Measurements from ENCODE around the gene CH25H. TPM values are rescaled to one million over a fixed set of nuclear protein-coding genes. Genes with fewer than 3 reads are reported as not detected.
"Not testable (repeated sequence)": the region's sequence is repeated elsewhere in the genome, so short reads cannot be mapped to it uniquely, and the experiment has no call there.

CH25H gene
- total RNA-seq, 4 donors from 2014 or later = 0.70 to 9.9 (median 3.1) TPM; not detected in 1

DNA sequence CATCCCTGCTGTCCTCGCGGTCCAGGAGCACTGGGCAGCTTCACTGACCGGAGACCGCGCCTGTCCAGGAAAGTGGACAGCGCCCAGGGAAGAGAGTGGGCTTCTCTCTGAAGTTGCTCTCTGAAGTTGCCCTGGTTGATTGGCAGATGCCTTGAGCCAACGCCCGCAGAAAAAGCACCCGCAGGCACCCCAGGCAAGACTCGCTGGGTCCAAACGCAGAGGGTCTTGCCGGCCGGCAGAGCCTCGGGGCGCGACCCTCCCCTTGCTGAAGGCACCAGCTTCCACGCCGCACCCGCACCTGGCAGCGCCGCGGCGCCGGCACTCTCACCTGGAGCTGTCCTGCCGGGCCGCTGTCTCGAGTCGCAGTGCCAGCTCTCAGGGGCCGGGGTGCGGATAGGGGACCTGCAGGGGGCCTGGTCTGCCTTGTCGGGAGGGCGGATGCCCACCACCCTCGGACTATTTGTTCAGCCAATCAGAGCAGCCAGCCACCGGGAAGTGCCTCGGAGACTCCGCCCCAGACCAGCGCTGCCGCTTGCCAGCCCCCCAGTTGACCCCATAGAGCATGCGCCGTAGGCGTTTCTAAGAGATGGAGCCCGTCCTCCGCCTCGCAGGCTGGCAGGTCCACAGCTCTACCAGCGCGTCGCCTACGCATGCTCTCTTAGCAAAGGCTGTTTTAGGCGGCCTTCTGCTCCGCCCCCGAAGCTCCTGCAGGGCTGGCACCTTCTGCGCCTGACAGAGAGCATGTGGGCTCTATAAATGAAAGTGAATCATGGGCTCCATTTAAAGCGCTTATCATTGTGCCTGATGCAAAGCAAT, 44.5 kb upstream of the CH25H start, which contains the start of gene LIPA:
TSS of gene LIPA (minus strand) at position 367 of the 816 bp plus-strand sequence. CDS start 4,127 bp downstream, outside the sequence.
- DNase-seq = peak; percentile 88 to 98 (median 95)
- Histone ChIP-seq H3K27ac (peak within 1 kb of the TSS; percentile 70 to 95 (median 84)), H3K27me3 (no peaks in the 10 kb centered on the region), H3K4me1 (no peaks in the 10 kb centered on the region), H3K9me3 (peaks cover 0 to 3% (median 0%) of the 10 kb centered on the region in 4 donors), H3K4me3 (peak within 1 kb of the TSS; percentile 61 to 98 (median 84)), H3K36me3 (no peaks in the 10 kb centered on the region)
- TF ChIP-seq POLR2A (IDR thresholded peaks at IDR 0.05) = peak; percentile 51 to 73
- TF ChIP-seq, protein P1, sequence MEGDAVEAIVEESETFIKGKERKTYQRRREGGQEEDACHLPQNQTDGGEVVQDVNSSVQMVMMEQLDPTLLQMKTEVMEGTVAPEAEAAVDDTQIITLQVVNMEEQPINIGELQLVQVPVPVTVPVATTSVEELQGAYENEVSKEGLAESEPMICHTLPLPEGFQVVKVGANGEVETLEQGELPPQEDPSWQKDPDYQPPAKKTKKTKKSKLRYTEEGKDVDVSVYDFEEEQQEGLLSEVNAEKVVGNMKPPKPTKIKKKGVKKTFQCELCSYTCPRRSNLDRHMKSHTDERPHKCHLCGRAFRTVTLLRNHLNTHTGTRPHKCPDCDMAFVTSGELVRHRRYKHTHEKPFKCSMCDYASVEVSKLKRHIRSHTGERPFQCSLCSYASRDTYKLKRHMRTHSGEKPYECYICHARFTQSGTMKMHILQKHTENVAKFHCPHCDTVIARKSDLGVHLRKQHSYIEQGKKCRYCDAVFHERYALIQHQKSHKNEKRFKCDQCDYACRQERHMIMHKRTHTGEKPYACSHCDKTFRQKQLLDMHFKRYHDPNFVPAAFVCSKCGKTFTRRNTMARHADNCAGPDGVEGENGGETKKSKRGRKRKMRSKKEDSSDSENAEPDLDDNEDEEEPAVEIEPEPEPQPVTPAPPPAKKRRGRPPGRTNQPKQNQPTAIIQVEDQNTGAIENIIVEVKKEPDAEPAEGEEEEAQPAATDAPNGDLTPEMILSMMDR (IDR thresholded peaks at IDR 0.05) = no peak

DNA sequence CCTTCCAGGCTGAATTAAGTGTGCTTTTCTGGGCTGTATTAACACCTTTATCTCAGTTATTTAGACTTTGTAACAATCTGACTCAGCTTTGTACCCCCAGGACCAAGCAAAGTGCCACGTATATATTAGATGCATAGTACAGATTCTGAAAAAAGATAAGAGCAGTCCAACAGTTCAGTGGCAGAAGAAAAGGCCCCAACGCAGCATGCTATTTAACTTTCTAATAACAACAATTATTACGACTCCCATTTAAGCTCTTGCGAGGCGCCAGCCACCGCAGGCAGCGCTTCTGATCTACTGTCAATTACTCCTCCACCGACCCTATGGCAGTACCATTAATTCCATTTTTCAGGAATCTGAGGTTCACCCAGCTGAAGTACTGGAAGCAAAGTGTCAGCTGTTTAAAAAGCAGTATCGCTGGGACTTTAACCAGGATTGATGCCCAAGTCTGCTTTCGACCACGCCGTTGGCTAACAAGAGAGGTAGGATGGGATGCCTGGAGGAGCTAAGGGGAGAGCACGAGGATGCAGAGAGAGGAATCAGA, 43.8 kb upstream of the CH25H start:
- Histone ChIP-seq H3K27ac (peak overlapping the region; percentile 70 to 95 (median 84)), H3K27me3 (no peaks in the 10 kb centered on the region), H3K4me1 (no peaks in the 10 kb centered on the region), H3K36me3 (no peaks in the 10 kb centered on the region), H3K4me3 (peak overlapping the region; percentile 61 to 98 (median 84)), H3K9me3 (peaks cover 0 to 3% (median 0%) of the 10 kb centered on the region in 4 donors)
- no peak for DNase-seq
- TF ChIP-seq POLR2A (IDR thresholded peaks at IDR 0.05) = peak; percentile 48 to 68
- TF ChIP-seq, protein P1 (IDR thresholded peaks at IDR 0.05) = no peak

DNA sequence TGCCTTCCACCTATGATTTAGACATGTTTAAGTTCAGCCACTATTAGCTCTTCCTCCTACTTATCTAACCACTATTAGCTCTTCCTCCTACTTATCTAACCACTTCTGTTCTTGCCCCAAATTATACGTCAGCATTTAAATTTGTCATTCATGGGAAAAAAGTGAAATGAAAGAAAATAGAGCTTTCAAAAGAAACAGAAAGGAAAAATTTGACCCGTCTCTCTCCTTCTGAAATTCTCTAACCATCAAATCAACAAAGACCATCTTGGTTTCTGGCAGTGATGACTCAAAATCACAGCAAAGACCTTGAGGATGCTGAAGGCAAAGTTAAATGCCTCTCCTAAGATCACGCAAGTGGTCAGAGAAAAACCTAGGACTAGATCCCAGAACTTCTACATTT, 41.9 kb upstream of the CH25H start:
- Histone ChIP-seq H3K36me3 (peaks cover 0 to 6% (median 0%) of the 10 kb centered on the region in 3 donors), H3K27ac (no peak overlapping the region), H3K4me1 (no peaks in the 10 kb centered on the region), H3K9me3 (no peaks in the 10 kb centered on the region), H3K4me3 (no peak overlapping the region), H3K27me3 (no peaks in the 10 kb centered on the region)
- no peak for TF ChIP-seq POLR2A (IDR thresholded peaks at IDR 0.05)
- TF ChIP-seq, protein P1 (IDR thresholded peaks at IDR 0.05) = no peak
- DNase-seq = no peak

DNA sequence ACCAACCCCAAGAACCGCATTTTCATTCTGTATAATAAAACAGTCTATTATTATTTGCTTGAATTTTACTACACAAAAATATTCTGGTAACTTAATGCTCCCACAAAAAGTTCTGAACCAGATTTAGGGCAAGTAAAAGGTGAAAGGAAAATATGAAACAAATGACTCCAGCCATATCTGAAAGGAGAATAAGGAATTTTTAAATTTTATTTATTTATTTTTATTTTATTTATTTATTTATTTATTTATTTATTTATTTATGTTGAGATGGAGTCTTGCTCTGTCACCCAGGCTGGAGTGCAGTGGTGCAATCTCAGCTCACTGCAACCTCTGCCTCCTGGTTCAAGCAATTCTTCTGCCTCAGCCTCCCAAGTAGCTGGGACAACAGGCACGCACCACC, 40.5 kb upstream of the CH25H start:
- H3K4me1 ChIP-seq, H3K27me3 ChIP-seq, DNase-seq, H3K4me3 ChIP-seq, H3K36me3 ChIP-seq, H3K9me3 ChIP-seq, H3K27ac ChIP-seq: not testable (repeated sequence)

DNA sequence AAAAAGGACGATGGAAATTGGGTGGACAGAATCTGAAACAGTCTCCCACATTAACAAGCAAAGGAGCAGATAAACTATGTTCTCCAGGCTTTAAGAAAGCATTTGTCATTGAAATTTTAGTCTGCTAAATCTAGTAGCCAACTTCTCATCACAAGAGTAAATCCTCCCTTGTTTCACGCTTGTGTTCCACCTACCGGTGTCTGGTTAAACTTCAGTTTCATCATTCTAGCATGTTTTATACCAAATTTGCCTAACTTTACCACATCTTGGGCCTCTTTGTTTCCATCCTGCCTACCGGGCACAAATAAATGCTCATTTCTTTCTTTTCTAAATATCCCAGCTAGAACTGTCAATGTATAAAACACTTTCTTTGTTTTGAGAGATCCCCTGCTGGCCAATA, 38.7 kb upstream of the CH25H start:
- H3K4me3 ChIP-seq = no peak overlapping the region
- peaks cover 0 to 5% (median 0%) of the 10 kb centered on the region in 4 donors for H3K4me1 ChIP-seq
- no peaks in the 10 kb centered on the region for H3K27me3 ChIP-seq
- H3K9me3 ChIP-seq = no peaks in the 10 kb centered on the region
- TF ChIP-seq, protein P1 (IDR thresholded peaks at IDR 0.05) = peak in 1 of 6 experiments; percentile 23
- no peak for TF ChIP-seq POLR2A (IDR thresholded peaks at IDR 0.05)
- H3K36me3 ChIP-seq = peaks cover 0 to 6% (median 0%) of the 10 kb centered on the region in 3 donors
- no peak overlapping the region for H3K27ac ChIP-seq
- no peak for DNase-seq
